ENCODE data around the gene KDM2A. TPM values are rescaled to one million over a fixed set of nuclear protein-coding genes. Genes with fewer than 3 reads are reported as not detected.

KDM2A gene
- 26.9 and 71.6 TPM in 2 replicates for total RNA-seq

GRCh38 chr11:67118801-67119584 lies at the start of gene KDM2A:
TSS of gene KDM2A (plus strand) at chr11:67119263. CDS start at chr11:67121317, 2,054 bp downstream.

DNA sequence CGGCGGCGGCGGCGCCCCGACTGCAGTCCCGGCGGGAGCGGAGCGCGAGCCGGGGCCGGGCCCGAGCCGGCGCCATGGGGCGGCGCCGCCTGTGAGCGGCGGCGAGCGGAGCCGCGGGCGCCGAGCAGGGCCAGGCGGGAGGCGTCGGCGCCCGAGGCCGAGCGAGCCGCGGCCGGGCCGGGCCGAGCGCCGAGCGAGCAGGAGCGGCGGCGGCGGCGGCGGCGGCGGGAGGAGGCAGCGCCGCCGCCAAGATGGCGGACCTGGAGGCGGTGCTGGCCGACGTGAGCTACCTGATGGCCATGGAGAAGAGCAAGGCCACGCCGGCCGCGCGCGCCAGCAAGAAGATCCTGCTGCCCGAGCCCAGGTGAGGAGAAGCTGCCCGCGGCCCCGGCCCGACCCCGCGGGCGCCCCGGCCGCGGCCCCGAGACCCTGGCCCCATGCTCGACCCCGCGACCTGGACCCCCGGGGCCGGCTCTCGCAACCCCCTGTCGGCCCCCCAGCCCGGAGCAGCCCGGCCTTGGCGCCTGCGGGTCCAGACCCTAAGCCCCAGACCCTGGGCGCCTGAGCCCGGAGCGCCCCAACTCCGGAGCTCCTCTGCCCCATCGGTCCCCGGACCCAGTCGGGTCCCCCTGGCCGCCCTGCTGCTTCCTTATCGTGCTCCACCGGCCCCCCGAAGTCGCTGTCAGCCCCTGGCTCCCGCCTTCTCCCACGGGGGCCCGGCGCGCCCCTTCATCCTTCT lies 147.6 kb downstream of the KDM2A start, which contains the start of gene GRK2:
Gene GRK2, plus strand, starts transcription at position 25 of the 739 bp plus-strand sequence. Its CDS starts 227 bp downstream, at position 252.

GRCh38 chr11:67289226-67289650 lies 170.2 kb downstream of the KDM2A start, which contains the start of gene ANKRD13D:
TSS of gene ANKRD13D (plus strand) at chr11:67289303. CDS start at chr11:67289461, 158 bp downstream.

GRCh38 chr11:67303132-67303834 lies 184.2 kb downstream of the KDM2A start, which contains the start of gene SSH3:
TSS of gene SSH3 (plus strand) at chr11:67303530. CDS start at chr11:67303626, 96 bp downstream.

Other genes starting within 250 kb of the KDM2A start
- gene PC, start 160.9 kb upstream of the KDM2A start, total RNA-seq, result 7.3 and 12.5 TPM in 2 replicates
- not detected in 2 replicates for gene C11orf86, start 144.0 kb upstream of the KDM2A start, total RNA-seq
- 0.50 TPM in 1 of 2 replicates, not detected in the other for gene SYT12, start 96.1 kb upstream of the KDM2A start, total RNA-seq
- gene RHOD, start 62.4 kb upstream of the KDM2A start, total RNA-seq, result 8.4 and 20.8 TPM in 2 replicates
- gene GRK2, start 147.2 kb downstream of the KDM2A start, total RNA-seq, result 46.2 and 48.2 TPM in 2 replicates
- 36.8 and 36.9 TPM in 2 replicates for gene ANKRD13D, start 170.0 kb downstream of the KDM2A start, total RNA-seq
- gene SSH3, start 184.3 kb downstream of the KDM2A start, total RNA-seq, result 10.0 and 14.1 TPM in 2 replicates
- 25.3 and 26.1 TPM in 2 replicates for gene POLD4, start 234.3 kb downstream of the KDM2A start, total RNA-seq